Stomach (tissue), 4 donors: ENCODE results near the gene TGFB1.

Source experiments
- CTCF ChIP-seq, 7 experiments: fragments of 450-650 bp in 4 of 7; fragments of 200-600 bp in 3 of 7; sonication (generic) in 3 of 7; IDR thresholded peaks; one replicate each; pipeline ENCODE4 v1.5.1; 2016 to 2019; ENCODE audit warnings: antibody characterized with exemption in 7 of 7, control low read depth in 2 of 7, mild to moderate bottlenecking in 1 of 7
- EP300 ChIP-seq: sonication (generic); formaldehyde crosslinking; IDR thresholded peaks from one replicate; pipeline ENCODE4 v1.6.1; 2017; ENCODE audit warnings: antibody characterized with exemption
- POLR2A ChIP-seq, 4 donors: fragments of 450-650 bp; IDR thresholded peaks; one replicate each; pipeline ENCODE4 v1.6.1; 2016; ENCODE audit warnings: antibody characterized with exemption in 4 of 4, control low read depth in 2 of 4, mild to moderate bottlenecking in 1 of 4, moderate library complexity in 1 of 4
- POLR2AphosphoS5 ChIP-seq, 3 donors: sonication (generic); formaldehyde crosslinking; IDR thresholded peaks; one replicate each; pipeline ENCODE4 v1.6.1; 2016; ENCODE audit warnings: antibody characterized with exemption in 3 of 3

DNA sequence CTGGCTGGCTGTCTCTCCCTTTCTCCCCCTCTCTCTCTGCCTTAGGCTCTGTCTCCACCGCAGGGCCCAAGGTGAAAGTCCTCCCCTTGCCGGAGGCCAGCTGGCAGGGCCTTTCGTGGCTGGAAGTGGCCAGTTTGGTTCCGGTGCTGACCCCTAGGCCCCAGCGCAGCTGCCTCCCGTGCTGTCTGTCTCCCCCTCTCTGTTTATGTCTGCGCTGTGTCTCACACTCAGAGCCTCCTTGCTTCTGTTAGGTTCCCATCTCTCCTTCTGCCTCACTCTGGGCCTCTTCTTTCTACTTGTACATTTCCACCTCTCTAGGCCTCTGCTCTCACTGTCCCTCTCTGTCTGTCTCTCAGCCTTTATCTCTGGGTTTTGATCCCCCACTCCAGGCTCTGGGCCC is 30.7 kb downstream of the TGFB1 start:
- TF ChIP-seq CTCF (IDR thresholded peaks at IDR 0.05) (no peak), POLR2A (IDR thresholded peaks at IDR 0.05) (no peak), POLR2AphosphoS5 (IDR thresholded peaks at IDR 0.05) (no peak), EP300 (no peak)
